ENCODE results near the gene ERCC6L2.
A peak's percentile ranks its signal among the peaks of the same experiment; 100 is the strongest.

Gene ERCC6L2, protein sequence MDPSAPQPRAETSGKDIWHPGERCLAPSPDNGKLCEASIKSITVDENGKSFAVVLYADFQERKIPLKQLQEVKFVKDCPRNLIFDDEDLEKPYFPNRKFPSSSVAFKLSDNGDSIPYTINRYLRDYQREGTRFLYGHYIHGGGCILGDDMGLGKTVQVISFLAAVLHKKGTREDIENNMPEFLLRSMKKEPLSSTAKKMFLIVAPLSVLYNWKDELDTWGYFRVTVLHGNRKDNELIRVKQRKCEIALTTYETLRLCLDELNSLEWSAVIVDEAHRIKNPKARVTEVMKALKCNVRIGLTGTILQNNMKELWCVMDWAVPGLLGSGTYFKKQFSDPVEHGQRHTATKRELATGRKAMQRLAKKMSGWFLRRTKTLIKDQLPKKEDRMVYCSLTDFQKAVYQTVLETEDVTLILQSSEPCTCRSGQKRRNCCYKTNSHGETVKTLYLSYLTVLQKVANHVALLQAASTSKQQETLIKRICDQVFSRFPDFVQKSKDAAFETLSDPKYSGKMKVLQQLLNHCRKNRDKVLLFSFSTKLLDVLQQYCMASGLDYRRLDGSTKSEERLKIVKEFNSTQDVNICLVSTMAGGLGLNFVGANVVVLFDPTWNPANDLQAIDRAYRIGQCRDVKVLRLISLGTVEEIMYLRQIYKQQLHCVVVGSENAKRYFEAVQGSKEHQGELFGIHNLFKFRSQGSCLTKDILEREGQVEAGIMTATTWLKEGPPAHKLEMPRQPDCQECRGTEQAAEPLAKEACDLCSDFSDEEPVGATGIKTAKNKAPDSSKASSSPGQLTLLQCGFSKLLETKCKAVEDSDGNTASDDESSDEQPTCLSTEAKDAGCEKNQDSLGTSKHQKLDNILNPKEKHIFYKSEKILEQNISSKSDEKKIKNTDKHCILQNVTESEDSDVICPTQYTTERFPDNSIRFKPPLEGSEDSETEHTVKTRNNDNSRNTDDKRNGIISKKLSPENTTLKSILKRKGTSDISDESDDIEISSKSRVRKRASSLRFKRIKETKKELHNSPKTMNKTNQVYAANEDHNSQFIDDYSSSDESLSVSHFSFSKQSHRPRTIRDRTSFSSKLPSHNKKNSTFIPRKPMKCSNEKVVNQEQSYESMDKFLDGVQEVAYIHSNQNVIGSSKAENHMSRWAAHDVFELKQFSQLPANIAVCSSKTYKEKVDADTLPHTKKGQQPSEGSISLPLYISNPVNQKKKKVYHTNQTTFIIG (N-terminal part only)
- long read RNA-seq, donor 1, result 0 reads
- long read RNA-seq, donor 2, partial matches to known transcripts, result 0 of 2 reads
- long read RNA-seq, donor 2, other reads (novel, unspliced or antisense), result 0 of 2 reads
- long read RNA-seq, donor 3, partial matches to known transcripts, result 0 of 2 reads
- long read RNA-seq, donor 3, other reads (novel, unspliced or antisense), result 0 of 2 reads
- long read RNA-seq, donor 4, partial matches to known transcripts, result 8 of 9 reads
- long read RNA-seq, donor 4, other reads (novel, unspliced or antisense), result 0 of 9 reads
- long read RNA-seq, donor 5, result 0 reads
- long read RNA-seq, donor 6, partial matches to known transcripts, result 0 of 6 reads
- long read RNA-seq, donor 6, other reads (novel, unspliced or antisense), result 5 of 6 reads
- long read RNA-seq, donor 7, partial matches to known transcripts, result 0 of 3 reads
- long read RNA-seq, donor 7, other reads (novel, unspliced or antisense), result 0 of 3 reads
- long read RNA-seq, donor 8, result 0 reads

DNA sequence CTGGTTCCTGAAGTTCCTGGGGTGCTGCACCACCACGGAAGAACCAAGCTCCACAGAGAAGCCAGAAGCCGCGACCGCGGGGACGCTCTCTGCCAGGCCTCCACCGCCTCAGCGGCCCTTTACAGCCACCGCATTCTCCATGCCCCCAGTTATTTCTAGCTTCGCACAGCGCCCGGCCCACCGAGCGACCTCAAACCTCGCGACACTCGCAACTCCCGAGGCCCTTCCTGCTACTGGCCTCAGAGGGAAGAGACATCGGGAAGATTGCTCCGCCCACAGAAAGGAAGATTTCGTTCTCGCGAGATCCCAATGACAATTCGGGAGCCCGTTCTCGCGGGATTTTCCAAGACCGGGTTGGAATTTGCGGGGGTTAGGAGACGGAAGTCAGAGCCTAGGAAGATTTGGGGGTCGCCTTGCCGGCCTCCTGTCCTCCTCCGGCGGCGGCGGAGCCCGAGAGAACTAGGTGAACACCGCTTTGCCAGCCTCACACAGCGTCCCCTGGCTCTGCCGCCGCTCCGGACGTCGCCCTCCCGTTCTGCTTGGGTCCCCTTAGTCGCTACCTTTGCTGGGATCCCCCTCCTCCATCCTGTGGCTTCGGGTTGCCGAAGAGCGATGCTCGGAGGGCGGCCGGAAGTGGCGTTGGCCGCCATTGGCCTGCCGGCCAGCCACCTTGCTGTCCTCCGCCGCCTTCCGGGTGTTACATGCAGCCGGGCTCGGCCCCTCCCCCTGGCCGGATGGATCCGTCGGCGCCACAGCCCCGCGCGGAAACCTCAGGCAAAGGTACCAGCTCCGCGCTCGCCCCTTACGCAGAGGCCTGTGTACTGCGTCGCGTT lies at the start of gene ERCC6L2:
TSS of gene ERCC6L2 (plus strand) at position 387 of the 833 bp plus-strand sequence. CDS start at position 735, 348 bp downstream.
- DNase-seq, result peak; percentile 98

DNA sequence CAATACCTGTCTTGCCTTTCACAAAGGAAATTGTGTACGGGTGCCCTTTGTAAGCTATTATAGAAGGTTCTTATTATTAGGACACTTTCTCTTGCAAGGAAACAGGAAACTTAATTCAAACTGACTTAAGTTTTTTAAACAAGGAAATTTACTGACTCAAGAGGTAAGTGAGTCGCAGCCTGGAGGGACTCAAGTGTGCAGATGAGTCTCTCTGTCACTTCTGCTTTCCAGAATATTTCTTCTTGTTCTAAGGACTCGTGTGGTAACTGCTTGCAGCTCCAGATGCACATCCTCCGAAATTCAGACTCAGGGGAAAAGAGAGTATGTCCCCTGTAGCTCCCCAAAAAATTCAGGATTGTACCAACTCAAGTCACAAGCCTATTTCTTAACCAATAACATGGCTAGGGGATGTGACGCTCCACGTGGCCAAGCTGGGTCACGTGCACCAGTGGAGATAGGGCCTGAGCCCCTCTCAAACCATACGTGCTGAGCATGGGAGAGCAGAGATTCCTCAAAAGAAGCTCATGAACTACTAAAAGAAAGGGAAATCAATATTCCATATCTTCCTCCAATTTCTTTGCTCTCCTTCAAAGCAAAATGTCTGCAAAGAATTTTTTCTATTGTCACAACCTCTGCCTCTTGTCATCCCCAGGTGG lies 49.2 kb upstream of the ERCC6L2 start:
- DNase-seq, result no peak

DNA sequence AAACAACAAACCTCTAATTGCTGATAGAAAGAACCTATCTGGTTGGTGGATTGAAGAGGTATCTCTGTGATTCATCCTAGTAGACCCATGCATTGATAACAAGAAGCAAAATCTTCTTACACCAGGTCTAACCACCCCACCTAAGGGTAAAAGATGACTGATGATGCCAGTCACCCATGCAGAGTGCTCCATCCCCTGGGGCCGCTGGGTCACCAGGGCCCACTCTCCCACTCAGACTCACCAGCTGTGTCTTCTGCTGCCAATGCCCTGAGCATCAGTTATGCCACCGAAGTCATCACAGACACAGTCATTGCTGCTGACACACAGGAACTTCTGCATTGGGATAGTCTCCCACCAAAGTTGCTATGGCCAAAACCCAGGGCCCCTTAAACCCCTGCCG lies 44.7 kb upstream of the ERCC6L2 start:
- no peak for DNase-seq

DNA sequence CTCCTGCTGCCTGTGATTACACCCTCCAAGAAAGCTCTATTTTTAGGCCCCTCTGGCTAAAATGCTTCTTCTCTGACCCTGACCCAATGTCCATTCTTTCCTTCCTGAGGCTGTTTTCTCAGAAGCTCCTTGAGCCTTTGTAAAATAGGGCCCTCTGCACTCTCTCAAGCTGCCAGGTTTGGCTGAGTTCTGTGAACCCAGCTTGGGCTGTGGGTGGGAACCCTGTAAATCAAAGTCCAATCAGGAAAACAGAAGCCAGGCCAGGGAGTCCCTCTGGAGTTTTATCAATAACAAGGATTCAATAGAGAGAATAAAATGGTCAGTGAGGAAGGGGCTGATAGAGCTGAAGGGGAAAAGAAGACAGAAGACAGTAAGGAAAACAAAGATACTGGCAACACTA lies 43.7 kb upstream of the ERCC6L2 start:
- DNase-seq, result no peak

DNA sequence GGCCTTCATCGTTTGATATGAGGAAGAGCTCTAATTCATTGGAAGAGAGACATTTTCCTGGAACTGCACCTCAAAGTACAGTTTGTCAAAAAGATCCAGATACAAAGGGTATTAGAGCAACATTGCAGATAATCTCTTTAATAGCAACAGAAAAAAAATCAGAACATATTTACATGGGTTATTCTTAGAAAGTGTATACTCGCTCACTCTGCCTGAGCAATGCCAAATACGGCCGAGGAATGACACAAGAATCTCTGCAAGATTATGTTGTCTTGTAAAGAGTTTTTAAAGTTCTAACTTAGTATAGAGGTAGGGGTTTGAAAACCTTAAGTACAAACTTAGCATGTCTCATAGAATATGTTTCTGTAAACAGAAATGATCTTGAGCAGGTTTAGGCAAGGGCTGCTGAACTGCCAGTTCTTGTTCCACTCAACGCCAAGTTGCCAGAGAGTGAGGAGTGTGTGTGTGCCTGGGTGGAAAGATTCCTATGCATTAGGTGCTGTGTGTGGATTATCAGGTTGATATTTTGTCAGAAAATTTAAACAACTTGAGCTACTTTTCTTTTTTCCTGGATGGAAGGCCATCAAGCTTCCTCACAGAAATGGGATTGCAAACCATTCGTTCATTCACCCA lies 41.8 kb upstream of the ERCC6L2 start:
- no peak for DNase-seq

DNA sequence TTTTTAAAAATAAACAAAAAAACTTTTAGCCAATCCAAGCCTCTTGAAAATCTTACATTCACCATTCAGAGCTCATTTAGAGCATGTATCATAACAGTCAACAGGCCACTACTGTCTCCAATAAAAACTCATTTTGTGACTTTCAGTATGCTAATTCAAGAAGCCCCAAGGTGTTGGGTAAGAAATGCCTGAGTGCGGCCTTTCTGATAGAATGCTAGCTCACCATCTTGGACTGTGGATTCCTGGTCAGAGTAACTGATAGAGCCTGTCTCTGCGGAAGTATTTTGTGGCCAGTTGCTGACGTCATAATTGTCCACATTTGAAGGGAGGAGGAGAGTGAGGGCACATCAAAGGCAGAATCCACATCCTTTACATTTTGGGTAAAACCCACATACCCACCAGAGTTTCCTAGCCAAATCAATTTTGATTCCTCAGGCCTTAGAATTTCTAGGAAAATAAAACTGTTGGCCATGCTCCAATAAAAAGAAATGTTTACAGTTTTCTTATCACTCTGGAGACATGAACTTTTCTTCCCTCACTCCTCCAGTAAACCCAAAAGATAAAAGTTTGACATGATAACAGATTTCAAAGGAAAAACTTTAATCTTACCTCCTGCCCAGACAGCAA lies 41.1 kb upstream of the ERCC6L2 start:
- DNase-seq, result no peak

DNA sequence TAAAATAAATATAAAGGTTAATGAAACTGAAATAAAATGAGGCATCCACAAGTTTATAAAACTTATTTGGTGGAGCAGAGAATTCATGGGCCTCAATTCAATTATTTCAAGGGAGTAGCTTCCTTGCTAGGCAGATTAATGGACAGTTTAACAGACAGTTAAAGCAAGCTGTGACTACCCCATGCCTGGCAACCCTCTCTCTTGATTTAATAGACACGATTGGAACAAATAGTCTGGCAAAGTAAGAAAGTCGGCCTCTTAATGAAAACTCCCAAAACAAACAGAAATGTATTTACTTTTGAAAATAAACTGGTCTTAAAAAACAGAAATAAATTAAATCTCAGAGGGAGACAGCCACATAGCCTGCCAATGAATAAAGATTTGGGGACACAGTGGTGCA lies 40.1 kb upstream of the ERCC6L2 start:
- DNase-seq, result no peak

DNA sequence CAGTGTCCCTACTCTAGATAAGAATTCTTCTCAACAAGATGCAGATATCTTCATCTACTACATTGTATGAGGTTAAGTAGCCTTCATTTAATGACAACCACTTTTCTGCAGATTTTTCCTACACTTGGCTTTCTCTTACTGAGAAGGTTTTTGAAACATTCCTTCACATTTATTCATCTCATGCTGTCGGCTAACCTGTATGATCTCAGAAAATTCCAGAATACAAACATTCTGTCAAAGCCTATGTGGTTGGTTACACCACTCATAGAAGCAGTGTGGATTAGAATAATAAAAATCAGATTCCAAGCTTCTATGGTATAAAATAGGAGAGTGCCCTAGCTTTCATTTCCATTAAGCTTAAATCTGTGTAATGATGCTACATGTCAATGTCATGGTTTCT lies 39.4 kb upstream of the ERCC6L2 start:
- DNase-seq, result no peak

DNA sequence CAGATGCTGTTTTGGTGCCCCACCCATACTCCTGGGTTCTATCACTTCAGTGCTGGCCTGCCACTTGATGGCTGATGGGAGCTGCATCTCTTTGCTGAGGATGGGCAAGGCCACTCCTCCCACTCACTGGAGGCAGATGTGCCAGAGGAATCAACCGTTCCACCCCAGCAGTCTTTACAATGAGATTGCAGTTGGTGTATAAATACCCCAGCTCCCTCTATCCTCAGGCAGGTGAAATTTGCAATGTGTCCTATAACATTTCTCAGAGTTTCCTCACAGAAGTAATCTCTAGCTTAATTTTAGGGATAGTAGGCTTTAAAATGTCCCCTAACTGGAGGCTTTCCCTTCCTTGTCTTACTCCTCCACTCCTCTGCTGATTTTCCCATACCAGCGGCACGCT lies 36.5 kb upstream of the ERCC6L2 start:
- no peak for DNase-seq

DNA sequence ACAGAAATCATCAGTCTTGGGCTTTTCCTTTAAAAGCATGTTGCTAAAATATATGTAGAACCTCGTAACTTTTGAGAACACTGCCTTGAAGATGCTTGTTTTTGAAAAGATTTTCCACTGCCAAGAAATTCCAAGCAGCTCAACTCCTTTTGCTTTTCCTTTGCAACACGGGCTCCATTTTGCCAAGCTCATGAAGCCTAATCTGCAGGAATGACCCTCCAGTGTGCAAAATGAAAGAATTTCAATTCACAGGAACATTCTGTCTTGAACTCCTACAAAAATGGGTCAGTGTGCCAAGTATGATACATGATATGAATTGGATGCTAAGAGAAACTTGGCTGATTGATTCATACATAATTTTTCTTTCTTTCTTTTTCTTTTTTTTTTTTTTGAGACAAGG lies 35.4 kb upstream of the ERCC6L2 start:
- no peak for DNase-seq

DNA sequence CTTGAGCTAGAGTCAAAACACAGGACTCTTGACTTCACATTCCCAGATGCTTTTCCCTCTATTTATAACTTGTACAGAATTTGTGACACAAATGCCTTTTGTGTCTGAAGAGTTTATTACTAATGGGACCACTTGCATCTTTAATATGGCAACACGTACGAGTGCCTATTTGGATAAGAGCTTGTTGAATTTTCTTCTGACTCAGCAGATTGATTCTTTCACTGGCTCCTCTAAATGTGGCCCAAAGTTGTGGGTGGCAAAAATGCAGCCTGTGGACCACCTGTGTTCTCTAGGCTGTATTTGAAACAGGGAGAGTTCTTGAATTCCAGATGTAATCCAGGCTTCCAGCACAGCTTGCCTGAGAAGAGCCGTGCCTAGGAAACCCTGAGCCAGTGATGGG lies 34.1 kb upstream of the ERCC6L2 start:
- DNase-seq, result no peak

DNA sequence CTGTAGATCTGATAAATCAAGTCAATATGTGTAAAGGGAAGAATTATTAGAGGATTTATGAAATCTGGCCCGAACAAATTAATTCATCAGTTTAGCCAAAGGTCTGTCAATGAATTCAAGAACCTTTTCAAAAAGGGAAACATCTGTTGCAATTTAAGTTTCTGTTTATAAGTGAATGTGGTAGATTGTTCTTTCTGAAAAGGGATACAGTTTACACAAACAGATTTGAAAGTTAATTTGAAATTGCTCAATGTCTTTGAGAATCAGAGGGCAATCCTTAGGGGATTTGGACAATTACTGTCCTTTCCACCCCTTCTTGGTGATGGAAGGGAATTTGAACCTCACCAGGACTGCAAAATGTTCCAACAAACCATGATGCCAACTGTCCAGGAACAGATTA lies 29.7 kb upstream of the ERCC6L2 start:
- DNase-seq, result no peak

DNA sequence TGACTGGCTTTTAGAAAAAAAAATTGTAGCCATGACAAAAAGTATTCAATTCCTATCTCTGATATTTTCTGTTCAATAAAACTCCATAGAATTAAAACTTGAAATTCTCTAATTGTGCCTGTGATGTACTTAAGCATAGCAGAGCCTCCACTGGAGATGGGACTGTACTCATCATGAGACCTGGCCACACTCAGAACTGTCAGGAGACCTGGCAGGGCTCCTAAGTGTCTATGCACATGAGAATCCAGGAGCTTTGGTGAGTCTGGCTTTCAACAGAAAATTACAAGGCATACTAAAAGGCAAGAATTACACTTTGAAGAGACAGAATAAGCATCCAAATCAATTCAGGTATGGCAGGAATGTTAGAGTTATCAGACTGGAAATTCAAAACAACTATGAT lies 26.7 kb upstream of the ERCC6L2 start:
- DNase-seq, result no peak

DNA sequence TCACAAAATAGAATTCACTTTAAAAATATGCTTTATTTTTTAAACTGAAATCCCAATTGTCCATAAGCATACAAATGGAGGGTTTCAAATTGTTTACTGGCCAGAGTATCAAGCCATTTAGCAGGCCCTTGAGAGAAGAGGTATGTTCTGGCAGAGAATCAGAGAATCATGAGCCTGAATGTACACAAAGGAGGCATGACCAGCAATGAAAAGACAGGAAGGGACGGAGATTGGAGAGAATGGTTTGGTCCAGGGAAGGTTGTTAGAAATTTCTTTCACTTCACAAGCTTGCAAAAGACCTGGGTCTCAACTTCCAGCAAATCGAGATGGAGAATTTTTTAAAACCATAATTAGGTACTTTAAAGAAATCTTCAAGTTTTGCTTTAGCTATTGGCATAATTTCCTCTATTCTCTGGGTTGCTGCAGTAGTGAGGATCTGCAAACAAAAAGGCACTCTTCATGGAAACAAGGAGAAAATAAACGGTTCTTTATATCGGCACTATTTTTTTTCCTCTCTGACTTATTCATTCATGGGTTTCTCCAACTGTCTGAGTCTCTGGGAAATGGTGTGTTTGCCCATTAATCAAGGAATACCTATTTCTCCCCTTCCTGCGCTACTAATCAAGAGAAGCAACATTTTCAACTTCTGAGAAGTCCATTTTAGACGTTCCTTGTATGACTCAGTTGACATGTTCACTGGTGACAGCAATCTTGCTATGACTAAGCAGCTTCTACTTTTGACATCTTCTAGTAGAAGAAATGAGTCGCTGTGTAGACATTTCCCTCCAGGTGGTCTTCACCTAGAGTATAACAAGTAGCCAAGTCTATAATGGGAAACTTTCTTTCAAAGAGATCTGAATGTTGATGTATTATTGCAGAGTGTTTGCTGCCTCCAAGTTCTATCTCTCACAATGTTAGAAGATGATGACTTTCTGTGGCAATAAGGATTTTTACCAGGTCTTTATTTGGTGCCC lies 23.1 kb upstream of the ERCC6L2 start:
- DNase-seq, result no peak

DNA sequence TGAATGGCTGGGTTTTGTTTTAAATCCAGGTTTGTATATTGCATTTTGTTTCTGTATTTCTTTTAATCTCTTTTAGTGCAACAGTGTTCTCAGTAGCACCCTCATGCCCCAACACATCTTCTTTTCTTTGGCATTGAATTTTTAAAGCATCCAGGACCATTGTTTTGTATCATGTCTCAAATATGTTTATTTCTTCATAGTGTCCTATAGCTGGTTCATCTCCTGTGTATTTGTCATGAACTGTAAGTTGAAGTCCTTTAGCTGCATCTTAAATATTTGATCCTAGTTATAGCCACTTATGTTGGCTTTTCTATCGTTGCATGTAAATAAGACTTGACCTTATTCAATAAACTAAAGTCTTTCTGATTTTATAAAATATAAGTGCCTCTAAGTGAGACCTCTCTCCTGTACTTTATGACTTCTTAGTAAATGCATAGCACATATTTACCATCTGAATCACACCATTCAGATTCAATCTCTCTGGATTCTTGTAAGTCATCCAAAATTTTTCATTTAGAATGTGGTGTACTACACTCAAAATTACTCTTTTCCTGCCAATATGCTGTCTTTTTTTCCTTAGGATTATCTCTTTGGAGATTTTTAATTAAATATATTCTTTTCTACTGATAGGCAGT lies 21.0 kb upstream of the ERCC6L2 start:
- no peak for DNase-seq

DNA sequence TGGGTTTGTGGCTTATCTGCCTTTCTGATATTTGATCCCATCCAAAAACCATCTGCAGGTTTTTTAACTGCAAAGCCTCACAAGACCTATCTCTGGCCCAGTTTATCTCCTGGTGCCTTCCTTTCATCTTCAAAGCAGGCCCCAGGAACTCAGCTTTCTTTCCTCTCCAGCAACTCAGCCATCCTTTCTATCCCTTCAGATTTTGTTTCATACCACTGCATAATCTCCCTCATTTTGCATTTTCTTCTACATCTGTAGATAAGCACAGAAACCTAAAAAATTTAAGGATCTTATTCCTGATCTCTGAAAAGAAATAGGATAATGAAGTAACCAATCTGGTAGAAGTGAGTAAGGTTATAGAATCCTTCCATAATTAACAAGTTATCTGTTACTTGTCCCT lies 19.5 kb upstream of the ERCC6L2 start:
- DNase-seq, result no peak

DNA sequence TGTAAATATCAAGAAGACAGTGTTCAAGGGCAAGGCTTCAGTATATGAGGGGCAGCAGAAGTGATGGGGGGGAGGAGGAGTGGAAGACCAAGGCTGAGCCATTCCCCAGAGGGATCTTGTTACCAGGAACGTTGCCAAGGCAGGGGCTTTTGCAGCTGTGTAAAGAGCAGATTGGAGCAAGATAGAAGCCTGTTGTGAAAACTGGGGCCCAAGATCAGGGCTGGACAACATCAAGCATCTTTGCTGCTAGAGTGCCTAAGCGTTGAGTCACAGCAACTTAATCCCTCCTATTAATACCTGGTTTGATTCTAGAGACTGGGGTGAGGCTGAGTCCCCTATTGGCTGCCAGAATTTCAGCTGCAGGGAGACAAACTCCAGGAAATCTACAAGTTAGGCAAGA lies 18.4 kb upstream of the ERCC6L2 start:
- no peak for DNase-seq

DNA sequence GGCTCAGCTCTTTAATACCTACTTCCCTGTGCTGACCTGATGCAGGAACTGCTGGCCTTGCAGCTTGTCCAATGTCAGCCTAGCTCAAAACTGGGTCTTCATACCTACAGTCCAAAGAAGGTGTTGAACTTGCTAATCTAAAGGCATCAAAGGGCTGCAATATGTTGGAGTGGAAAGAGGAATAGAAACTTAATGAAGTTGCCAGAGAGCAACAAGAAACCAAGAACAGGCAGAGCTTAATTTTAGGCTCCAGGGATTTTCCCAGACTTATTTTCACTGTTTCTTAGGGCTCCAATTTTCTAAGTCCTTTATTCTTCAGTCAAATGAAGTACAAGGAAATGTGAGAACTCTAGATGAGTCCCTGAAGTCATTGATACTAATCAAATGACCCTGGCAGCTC lies 17.6 kb upstream of the ERCC6L2 start:
- DNase-seq, result no peak

All from right kidney (tissue), 9 donors.